ENCODE measurements around the gene ADARB2. TPM values are rescaled to one million over a fixed set of nuclear protein-coding genes. Genes with fewer than 3 reads are reported as not detected.

The ADARB2 gene
- total RNA-seq, 1 donor from 2014 or later = under 0.01 TPM

- Histone ChIP-seq H3K4me1 (ENCODE audit: control insufficient read depth in 3 of 3, insufficient read depth in 3 of 3, low read length in 3 of 3) (no peaks in the 10 kb centered on the region), H3K9ac (ENCODE audit: low read depth in 1 of 3, low read length in 3 of 3) (no peak overlapping the region), H3K9me3 (ENCODE audit: control insufficient read depth in 3 of 3, low read length in 3 of 3) (no peaks in the 10 kb centered on the region), H3K27me3 (ENCODE audit: control insufficient read depth in 3 of 3, insufficient read depth in 3 of 3, low read length in 3 of 3) (peaks cover 0 to 28% (median 12%) of the 10 kb centered on the region in 3 donors), H3K27ac (ENCODE audit: low read depth, low read length) (no peak overlapping the region), H3K36me3 (ENCODE audit: control insufficient read depth in 3 of 3, insufficient read depth in 3 of 3, low read length in 3 of 3) (no peaks in the 10 kb centered on the region), H3K4me3 (ENCODE audit: low read length in 3 of 3) (no peak overlapping the region)
These were observed 187.6 kb downstream of the ADARB2 start for GRCh38 chr10:1549591-1550290.

GRCh38 chr10:1548596-1548995 lies 188.7 kb downstream of the ADARB2 start:
- Histone ChIP-seq H3K4me1 (ENCODE audit: control insufficient read depth in 3 of 3, insufficient read depth in 3 of 3, low read length in 3 of 3) (no peaks in the 10 kb centered on the region), H3K36me3 (ENCODE audit: control insufficient read depth in 3 of 3, insufficient read depth in 3 of 3, low read length in 3 of 3) (no peaks in the 10 kb centered on the region), H3K9ac (ENCODE audit: low read depth in 1 of 3, low read length in 3 of 3) (no peak overlapping the region), H3K4me3 (ENCODE audit: low read length in 3 of 3) (no peak overlapping the region), H3K27ac (ENCODE audit: low read depth, low read length) (no peak overlapping the region), H3K9me3 (ENCODE audit: control insufficient read depth in 3 of 3, low read length in 3 of 3) (peaks cover 0 to 2% (median 0%) of the 10 kb centered on the region in 3 donors), H3K27me3 (ENCODE audit: control insufficient read depth in 3 of 3, insufficient read depth in 3 of 3, low read length in 3 of 3) (peaks cover 0 to 22% (median 7%) of the 10 kb centered on the region in 3 donors)

DNA sequence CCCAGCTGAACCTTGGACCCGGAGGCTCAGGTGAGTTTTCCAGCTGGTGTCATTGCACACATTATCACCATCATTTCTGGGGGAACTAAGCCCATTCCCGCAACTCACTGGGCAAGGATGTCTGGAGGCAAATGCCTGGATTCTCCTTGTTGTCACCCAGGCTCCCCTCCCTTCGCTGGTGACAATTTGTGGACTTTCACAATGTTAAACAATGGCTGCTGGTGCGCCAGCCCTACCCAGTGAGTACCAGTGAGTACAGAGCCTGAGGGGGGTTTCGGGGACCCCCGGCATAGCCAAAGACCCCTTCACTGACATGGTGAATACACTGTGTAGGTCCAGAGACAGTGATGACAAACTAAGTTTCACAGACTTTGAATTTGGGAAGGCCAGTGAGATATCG lies 189.2 kb downstream of the ADARB2 start:
- no peak overlapping the region for H3K9ac ChIP-seq (ENCODE audit: low read depth in 1 of 3, low read length in 3 of 3)
- no peak overlapping the region for H3K27ac ChIP-seq (ENCODE audit: low read depth, low read length)
- peaks cover 0 to 18% (median 4%) of the 10 kb centered on the region in 3 donors for H3K27me3 ChIP-seq (ENCODE audit: control insufficient read depth in 3 of 3, insufficient read depth in 3 of 3, low read length in 3 of 3)
- no peaks in the 10 kb centered on the region for H3K36me3 ChIP-seq (ENCODE audit: control insufficient read depth in 3 of 3, insufficient read depth in 3 of 3, low read length in 3 of 3)
- H3K4me3 ChIP-seq (ENCODE audit: low read length in 3 of 3) = no peak overlapping the region
- H3K4me1 ChIP-seq (ENCODE audit: control insufficient read depth in 3 of 3, insufficient read depth in 3 of 3, low read length in 3 of 3) = no peaks in the 10 kb centered on the region
- peaks cover 0 to 2% (median 0%) of the 10 kb centered on the region in 3 donors for H3K9me3 ChIP-seq (ENCODE audit: control insufficient read depth in 3 of 3, low read length in 3 of 3)

DNA sequence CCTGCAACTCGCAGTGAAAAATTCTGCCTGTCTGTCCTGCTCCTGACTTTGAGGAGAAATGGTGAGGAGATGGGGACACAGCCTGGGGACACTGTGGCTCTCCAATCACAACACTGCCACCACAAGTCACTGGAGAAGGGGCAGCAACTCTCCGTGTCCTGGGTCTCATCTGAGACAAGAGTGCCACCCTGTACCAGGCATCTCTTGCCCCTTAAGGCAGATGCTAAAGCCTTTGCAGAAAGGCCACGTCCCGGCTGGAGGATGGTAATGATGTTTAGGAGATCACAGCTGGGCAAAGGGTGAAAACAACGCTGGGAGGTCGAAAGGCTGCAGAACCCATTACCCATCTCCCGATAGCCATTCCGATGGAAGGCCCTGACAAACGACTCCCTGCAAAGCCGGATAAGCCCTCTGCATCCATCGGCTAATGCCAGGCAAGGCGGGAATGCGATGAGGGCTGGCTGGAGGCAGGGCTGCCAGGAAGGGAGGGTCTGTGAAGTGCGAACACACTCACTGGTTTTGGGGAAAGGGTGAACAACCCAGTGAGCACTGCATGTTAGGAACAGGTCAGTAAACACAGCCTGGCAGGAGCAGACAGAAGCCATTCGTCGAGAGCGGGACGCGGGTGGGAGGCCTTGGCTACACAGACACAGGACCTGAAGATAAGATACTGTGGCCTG lies 190.8 kb downstream of the ADARB2 start:
- Histone ChIP-seq H3K27me3 (ENCODE audit: control insufficient read depth in 3 of 3, insufficient read depth in 3 of 3, low read length in 3 of 3) (peaks cover 0 to 9% (median 0%) of the 10 kb centered on the region in 3 donors), H3K27ac (ENCODE audit: low read depth, low read length) (no peak overlapping the region), H3K4me1 (ENCODE audit: control insufficient read depth in 3 of 3, insufficient read depth in 3 of 3, low read length in 3 of 3) (no peaks in the 10 kb centered on the region), H3K9ac (ENCODE audit: low read depth in 1 of 3, low read length in 3 of 3) (no peak overlapping the region), H3K9me3 (ENCODE audit: control insufficient read depth in 3 of 3, low read length in 3 of 3) (peaks cover 0 to 2% (median 0%) of the 10 kb centered on the region in 3 donors), H3K36me3 (ENCODE audit: control insufficient read depth in 3 of 3, insufficient read depth in 3 of 3, low read length in 3 of 3) (no peaks in the 10 kb centered on the region), H3K4me3 (ENCODE audit: low read length in 3 of 3) (no peak overlapping the region)

- peaks cover 0 to 2% (median 0%) of the 10 kb centered on the region in 3 donors for H3K9me3 ChIP-seq (ENCODE audit: control insufficient read depth in 3 of 3, low read length in 3 of 3)
- H3K4me3 ChIP-seq (ENCODE audit: low read length in 3 of 3) = no peak overlapping the region
- no peaks in the 10 kb centered on the region for H3K4me1 ChIP-seq (ENCODE audit: control insufficient read depth in 3 of 3, insufficient read depth in 3 of 3, low read length in 3 of 3)
- H3K27ac ChIP-seq (ENCODE audit: low read depth, low read length) = no peak overlapping the region
- no peaks in the 10 kb centered on the region for H3K36me3 ChIP-seq (ENCODE audit: control insufficient read depth in 3 of 3, insufficient read depth in 3 of 3, low read length in 3 of 3)
- no peak overlapping the region for H3K9ac ChIP-seq (ENCODE audit: low read depth in 1 of 3, low read length in 3 of 3)
- H3K27me3 ChIP-seq (ENCODE audit: control insufficient read depth in 3 of 3, insufficient read depth in 3 of 3, low read length in 3 of 3) = peaks cover 0 to 8% (median 0%) of the 10 kb centered on the region in 3 donors
These were observed 191.8 kb downstream of the ADARB2 start for GRCh38 chr10:1545524-1545923.

DNA sequence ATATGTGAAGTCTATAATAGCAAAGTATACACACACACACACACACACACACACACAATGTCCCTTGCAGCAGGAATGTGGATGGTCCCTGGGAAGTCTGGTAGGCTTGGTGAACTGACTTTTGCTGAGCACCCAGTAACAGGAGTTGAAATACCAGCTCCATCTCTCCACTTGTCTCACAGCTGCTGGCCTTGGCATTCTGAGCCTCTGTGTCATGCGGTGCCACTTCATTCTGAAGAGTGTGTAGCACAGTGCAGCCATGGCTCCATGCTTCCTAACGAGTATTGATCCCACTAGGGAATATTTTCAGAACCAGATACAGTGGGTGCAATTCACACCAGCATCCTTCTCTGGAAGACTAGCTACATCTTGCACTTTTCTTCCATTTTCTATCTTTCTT lies 192.4 kb downstream of the ADARB2 start:
- Histone ChIP-seq H3K27me3 (ENCODE audit: control insufficient read depth in 3 of 3, insufficient read depth in 3 of 3, low read length in 3 of 3) (peaks cover 0 to 8% (median 0%) of the 10 kb centered on the region in 3 donors), H3K9me3 (ENCODE audit: control insufficient read depth in 3 of 3, low read length in 3 of 3) (peaks cover 0 to 2% (median 0%) of the 10 kb centered on the region in 3 donors), H3K27ac (ENCODE audit: low read depth, low read length) (no peak overlapping the region), H3K4me1 (ENCODE audit: control insufficient read depth in 3 of 3, insufficient read depth in 3 of 3, low read length in 3 of 3) (no peaks in the 10 kb centered on the region), H3K9ac (ENCODE audit: low read depth in 1 of 3, low read length in 3 of 3) (no peak overlapping the region), H3K36me3 (ENCODE audit: control insufficient read depth in 3 of 3, insufficient read depth in 3 of 3, low read length in 3 of 3) (no peaks in the 10 kb centered on the region), H3K4me3 (ENCODE audit: low read length in 3 of 3) (no peak overlapping the region)

DNA sequence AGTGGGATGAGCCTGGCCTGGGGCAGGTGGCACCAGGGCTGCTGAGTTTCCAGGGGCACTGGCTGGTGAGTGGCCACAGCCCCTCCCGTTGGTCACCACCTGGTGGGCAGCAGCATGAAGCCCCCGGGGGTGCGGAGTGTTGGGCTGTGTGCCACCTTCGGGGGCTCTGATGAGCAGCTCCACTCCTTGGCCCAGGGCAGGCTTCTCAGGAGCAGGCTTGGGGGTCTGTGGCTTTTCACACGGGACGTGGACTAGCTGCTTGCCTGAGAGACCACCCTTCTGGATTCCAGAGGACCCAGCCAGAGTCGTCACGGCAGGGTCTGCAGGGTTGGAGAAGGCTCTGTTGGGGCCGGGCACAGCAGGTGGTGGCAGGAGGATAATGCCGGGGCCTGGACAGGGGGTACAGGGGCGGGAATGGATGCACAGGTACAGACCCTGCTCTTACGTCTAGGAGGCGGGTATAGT lies 193.1 kb downstream of the ADARB2 start:
- no peaks in the 10 kb centered on the region for H3K4me1 ChIP-seq (ENCODE audit: control insufficient read depth in 3 of 3, insufficient read depth in 3 of 3, low read length in 3 of 3)
- peaks cover 0 to 8% (median 0%) of the 10 kb centered on the region in 3 donors for H3K27me3 ChIP-seq (ENCODE audit: control insufficient read depth in 3 of 3, insufficient read depth in 3 of 3, low read length in 3 of 3)
- peaks cover 0 to 2% (median 0%) of the 10 kb centered on the region in 3 donors for H3K9me3 ChIP-seq (ENCODE audit: control insufficient read depth in 3 of 3, low read length in 3 of 3)
- H3K36me3 ChIP-seq (ENCODE audit: control insufficient read depth in 3 of 3, insufficient read depth in 3 of 3, low read length in 3 of 3) = no peaks in the 10 kb centered on the region
- H3K27ac ChIP-seq (ENCODE audit: low read depth, low read length) = no peak overlapping the region
- H3K9ac ChIP-seq (ENCODE audit: low read depth in 1 of 3, low read length in 3 of 3) = no peak overlapping the region
- no peak overlapping the region for H3K4me3 ChIP-seq (ENCODE audit: low read length in 3 of 3)

- Histone ChIP-seq H3K4me1 (ENCODE audit: control insufficient read depth in 3 of 3, insufficient read depth in 3 of 3, low read length in 3 of 3) (no peaks in the 10 kb centered on the region), H3K36me3 (ENCODE audit: control insufficient read depth in 3 of 3, insufficient read depth in 3 of 3, low read length in 3 of 3) (no peaks in the 10 kb centered on the region), H3K4me3 (ENCODE audit: low read length in 3 of 3) (no peak overlapping the region), H3K27ac (ENCODE audit: low read depth, low read length) (no peak overlapping the region), H3K9me3 (ENCODE audit: control insufficient read depth in 3 of 3, low read length in 3 of 3) (peaks cover 0 to 2% (median 0%) of the 10 kb centered on the region in 3 donors), H3K27me3 (ENCODE audit: control insufficient read depth in 3 of 3, insufficient read depth in 3 of 3, low read length in 3 of 3) (peaks cover 0 to 8% (median 0%) of the 10 kb centered on the region in 3 donors), H3K9ac (ENCODE audit: low read depth in 1 of 3, low read length in 3 of 3) (no peak overlapping the region)
These were observed 193.7 kb downstream of the ADARB2 start for GRCh38 chr10:1543596-1543995.

- no peaks in the 10 kb centered on the region for H3K36me3 ChIP-seq (ENCODE audit: control insufficient read depth in 3 of 3, insufficient read depth in 3 of 3, low read length in 3 of 3)
- H3K4me3 ChIP-seq (ENCODE audit: low read length in 3 of 3) = no peak overlapping the region
- H3K4me1 ChIP-seq (ENCODE audit: control insufficient read depth in 3 of 3, insufficient read depth in 3 of 3, low read length in 3 of 3) = no peaks in the 10 kb centered on the region
- peaks cover 0 to 2% (median 0%) of the 10 kb centered on the region in 3 donors for H3K9me3 ChIP-seq (ENCODE audit: control insufficient read depth in 3 of 3, low read length in 3 of 3)
- H3K9ac ChIP-seq (ENCODE audit: low read depth in 1 of 3, low read length in 3 of 3) = no peak overlapping the region
- H3K27me3 ChIP-seq (ENCODE audit: control insufficient read depth in 3 of 3, insufficient read depth in 3 of 3, low read length in 3 of 3) = peaks cover 0 to 8% (median 0%) of the 10 kb centered on the region in 3 donors
- H3K27ac ChIP-seq (ENCODE audit: low read depth, low read length) = no peak overlapping the region
These were observed 194.4 kb downstream of the ADARB2 start for GRCh38 chr10:1542941-1543340.

DNA sequence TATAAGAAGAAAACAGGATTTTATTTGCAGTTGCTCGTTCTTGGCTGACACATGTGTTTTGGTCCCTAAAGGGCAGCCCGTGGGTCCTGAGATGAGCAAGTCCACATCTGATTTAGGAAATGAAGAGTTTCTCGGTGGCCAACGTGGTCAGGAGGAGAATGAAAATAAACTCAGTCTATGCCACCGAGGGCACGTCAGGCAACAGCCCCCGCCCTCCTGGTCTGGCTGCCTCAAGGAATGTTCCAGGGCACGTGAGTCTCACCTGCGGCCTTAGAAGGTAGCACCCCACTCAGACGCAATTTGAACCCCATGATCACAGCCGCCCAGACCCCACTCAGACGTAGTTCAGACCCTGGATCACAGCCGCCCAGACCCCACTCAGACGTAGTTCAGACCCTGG lies 197.2 kb downstream of the ADARB2 start:
- Histone ChIP-seq H3K27me3 (ENCODE audit: control insufficient read depth in 3 of 3, insufficient read depth in 3 of 3, low read length in 3 of 3) (no peaks in the 10 kb centered on the region), H3K4me1 (ENCODE audit: control insufficient read depth in 3 of 3, insufficient read depth in 3 of 3, low read length in 3 of 3) (no peaks in the 10 kb centered on the region), H3K9ac (ENCODE audit: low read depth in 1 of 3, low read length in 3 of 3) (no peak overlapping the region), H3K9me3 (ENCODE audit: control insufficient read depth in 3 of 3, low read length in 3 of 3) (peaks cover 0 to 2% (median 0%) of the 10 kb centered on the region in 3 donors), H3K36me3 (ENCODE audit: control insufficient read depth in 3 of 3, insufficient read depth in 3 of 3, low read length in 3 of 3) (no peaks in the 10 kb centered on the region), H3K4me3 (ENCODE audit: low read length in 3 of 3) (no peak overlapping the region), H3K27ac (ENCODE audit: low read depth, low read length) (no peak overlapping the region)

Data from skeletal muscle tissue (tissue), 4 donors.